ENCODE results near the gene RBM28.

DNA sequence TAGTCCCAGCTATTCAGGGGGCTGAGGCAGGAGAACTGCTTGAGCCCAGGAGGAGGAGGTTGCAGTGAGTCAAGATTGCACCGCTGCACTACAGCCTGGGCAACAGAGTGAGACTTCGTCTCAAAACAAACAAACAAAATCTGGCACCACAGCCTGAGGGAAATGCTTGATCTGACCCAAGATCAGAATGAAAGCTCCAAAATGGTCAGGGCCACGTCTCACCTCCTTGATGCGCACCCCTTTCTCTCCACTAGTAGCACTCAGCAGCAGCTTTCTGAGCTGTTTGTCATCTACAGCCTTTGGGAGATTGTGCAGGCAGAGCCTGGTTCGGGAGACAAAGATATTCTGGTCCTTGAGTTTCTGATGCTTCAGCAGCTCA, 22.7 kb downstream of the RBM28 start:
- TF ChIP-seq, protein P1, sequence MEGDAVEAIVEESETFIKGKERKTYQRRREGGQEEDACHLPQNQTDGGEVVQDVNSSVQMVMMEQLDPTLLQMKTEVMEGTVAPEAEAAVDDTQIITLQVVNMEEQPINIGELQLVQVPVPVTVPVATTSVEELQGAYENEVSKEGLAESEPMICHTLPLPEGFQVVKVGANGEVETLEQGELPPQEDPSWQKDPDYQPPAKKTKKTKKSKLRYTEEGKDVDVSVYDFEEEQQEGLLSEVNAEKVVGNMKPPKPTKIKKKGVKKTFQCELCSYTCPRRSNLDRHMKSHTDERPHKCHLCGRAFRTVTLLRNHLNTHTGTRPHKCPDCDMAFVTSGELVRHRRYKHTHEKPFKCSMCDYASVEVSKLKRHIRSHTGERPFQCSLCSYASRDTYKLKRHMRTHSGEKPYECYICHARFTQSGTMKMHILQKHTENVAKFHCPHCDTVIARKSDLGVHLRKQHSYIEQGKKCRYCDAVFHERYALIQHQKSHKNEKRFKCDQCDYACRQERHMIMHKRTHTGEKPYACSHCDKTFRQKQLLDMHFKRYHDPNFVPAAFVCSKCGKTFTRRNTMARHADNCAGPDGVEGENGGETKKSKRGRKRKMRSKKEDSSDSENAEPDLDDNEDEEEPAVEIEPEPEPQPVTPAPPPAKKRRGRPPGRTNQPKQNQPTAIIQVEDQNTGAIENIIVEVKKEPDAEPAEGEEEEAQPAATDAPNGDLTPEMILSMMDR (IDR thresholded peaks at IDR 0.05), result no peak
- no peak for TF ChIP-seq POLR2A (IDR thresholded peaks at IDR 0.05)

All from lower leg skin (tissue), 3 donors.